Measurements from ENCODE around the gene SLC25A45.
A peak's percentile ranks its signal among the peaks of the same experiment; 100 is the strongest.

SLC25A45 gene

GRCh38 chr11:65399249-65399648, 16.8 kb upstream of the SLC25A45 start:
- POLR2A ChIA-PET (ENCODE audit: low non-redundant PET) = no interaction called here
- CTCF ChIA-PET = no interaction called here
- no peak for DNase-seq (ENCODE audit: low spot score)
- peak overlapping the region; percentile 15 for H3K27ac ChIP-seq
- no peak for TF ChIP-seq CTCF (conservative IDR thresholded peaks at IDR 0.05; ENCODE audit: low read depth)

- H3K27ac ChIP-seq = peak overlapping the region; percentile 28
- ChIA-PET CTCF (no interaction called here), POLR2A (ENCODE audit: low non-redundant PET) (no interaction called here)
- DNase-seq (ENCODE audit: low spot score) = no peak
- no peak for TF ChIP-seq CTCF (conservative IDR thresholded peaks at IDR 0.05; ENCODE audit: low read depth)
Observed at GRCh38 chr11:65398362-65398910, 16.0 kb upstream of the SLC25A45 start.

DNA sequence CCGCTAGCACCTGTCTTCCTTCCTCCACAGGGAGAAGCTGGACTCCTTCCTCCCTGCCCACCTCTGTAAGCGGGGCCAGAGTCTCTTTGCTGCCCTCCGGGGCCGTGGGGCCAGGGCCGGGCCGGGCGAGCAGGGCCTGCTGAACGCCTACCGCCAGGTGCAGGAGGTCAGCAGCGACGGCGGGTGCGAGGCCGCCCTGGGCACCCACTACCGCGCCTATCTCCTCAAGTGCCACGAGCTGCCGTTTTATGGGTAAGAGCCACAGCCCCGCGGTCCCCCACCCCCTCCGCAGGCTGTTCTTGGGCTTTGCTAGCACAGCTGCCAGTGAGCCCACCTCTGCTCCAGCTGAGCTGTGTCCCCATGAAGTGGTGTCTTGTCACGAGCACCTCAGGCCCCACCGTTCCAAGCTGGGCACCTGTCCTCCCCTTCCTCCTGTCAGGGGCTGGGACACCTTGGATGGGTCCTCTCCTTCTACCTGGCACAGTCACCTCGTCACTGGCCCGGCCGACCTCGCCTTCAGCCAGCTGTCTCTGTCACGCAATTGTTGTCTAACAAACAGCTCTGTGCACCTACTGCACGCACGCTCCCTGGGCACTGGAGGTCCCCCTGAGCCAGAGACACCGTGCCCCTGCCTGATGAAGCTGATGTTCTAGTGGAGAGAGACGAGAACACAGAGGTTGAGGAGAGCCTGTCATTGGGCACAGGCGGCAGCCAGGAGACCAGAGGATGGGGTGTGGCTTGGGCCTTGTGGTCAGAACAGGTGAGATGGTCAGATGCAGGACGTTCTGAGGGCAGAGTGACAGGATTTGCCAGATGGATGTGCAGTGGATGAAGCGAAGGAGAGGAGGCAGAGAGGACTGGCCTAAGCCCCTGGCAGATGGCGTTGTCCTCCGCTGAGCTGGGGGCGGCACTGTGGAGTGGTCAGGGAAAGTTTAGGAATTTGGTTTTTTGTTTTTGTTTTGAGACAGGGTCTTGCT, 14.6 kb upstream of the SLC25A45 start:
- H3K27ac ChIP-seq = peak overlapping the region; percentile 28
- CTCF ChIA-PET = interaction anchor here (1.6 kb wide), 1 partner anchor 19 kb away, joined by 3 read pairs; no protein-coding TSS in a partner anchor
- no peak for DNase-seq (ENCODE audit: low spot score)
- no peak for TF ChIP-seq CTCF (conservative IDR thresholded peaks at IDR 0.05; ENCODE audit: low read depth)
- POLR2A ChIA-PET (ENCODE audit: low non-redundant PET) = no interaction called here

DNA sequence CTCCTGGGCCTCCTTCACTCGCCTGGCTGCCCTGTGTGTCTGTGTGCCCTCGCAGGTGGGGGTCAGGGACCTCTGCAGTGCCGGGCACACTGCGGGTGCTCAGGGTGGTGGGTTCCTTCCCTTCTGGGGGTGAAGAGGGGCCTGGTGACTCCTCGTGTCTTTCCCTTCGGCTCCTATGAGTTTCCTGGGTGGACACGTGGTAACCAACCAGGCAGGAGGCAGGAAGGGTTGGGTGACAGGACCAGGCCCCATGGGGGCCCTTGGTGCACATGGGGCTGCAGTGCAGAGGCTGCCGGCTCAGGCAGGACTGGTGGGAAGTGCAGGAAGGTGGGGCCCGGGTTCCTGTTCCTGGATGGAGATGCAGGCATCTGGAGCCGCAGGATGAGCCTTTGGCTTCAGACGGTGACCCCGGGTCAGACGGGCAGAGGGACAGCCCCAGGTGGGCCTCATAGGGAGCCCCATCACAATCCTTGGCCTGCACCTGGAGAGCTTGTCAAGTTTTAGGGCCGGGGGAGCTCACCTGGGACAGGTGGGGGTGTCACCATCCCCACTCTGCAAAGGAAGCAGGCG, 13.6 kb upstream of the SLC25A45 start:
- ChIA-PET CTCF (interaction anchor here (1.6 kb wide), 1 partner anchor 20 kb away, joined by 3 read pairs; no protein-coding TSS in a partner anchor), POLR2A (ENCODE audit: low non-redundant PET) (no interaction called here)
- TF ChIP-seq CTCF (conservative IDR thresholded peaks at IDR 0.05; ENCODE audit: low read depth) = no peak
- H3K27ac ChIP-seq = peak overlapping the region; percentile 28
- no peak for DNase-seq (ENCODE audit: low spot score)

DNA sequence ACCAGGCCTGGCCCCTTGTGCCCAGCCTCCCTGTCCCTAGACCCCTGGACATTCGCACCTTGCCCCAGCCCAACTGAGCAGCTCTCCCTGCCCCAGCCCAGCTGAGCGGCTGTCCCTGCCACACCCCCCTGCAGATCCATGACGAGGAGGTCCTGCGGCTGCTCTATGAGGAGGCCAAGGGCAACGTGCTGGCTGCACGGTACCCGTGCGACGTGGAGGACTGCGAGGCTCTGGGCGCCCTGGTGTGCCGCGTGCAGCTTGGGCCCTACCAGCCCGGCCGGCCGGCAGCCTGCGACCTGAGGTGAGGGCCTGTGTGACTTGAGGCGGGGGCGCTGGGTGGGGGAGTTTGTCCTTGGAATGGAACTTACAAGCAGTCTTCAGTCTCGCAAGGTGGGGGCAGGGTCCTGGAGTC, 11.7 kb upstream of the SLC25A45 start:
- CTCF ChIA-PET = interaction anchor here (0.7 kb wide), 1 partner anchor 7 kb away, joined by 3 read pairs; the partner anchor contains the start of gene FRMD8
- no peak for TF ChIP-seq CTCF (conservative IDR thresholded peaks at IDR 0.05; ENCODE audit: low read depth)
- H3K27ac ChIP-seq = peak overlapping the region; percentile 100
- POLR2A ChIA-PET (ENCODE audit: low non-redundant PET) = interaction anchor here (0.5 kb wide), 1 partner anchor 63 kb away, joined by 5 read pairs; no protein-coding TSS in a partner anchor
- no peak for DNase-seq (ENCODE audit: low spot score)

DNA sequence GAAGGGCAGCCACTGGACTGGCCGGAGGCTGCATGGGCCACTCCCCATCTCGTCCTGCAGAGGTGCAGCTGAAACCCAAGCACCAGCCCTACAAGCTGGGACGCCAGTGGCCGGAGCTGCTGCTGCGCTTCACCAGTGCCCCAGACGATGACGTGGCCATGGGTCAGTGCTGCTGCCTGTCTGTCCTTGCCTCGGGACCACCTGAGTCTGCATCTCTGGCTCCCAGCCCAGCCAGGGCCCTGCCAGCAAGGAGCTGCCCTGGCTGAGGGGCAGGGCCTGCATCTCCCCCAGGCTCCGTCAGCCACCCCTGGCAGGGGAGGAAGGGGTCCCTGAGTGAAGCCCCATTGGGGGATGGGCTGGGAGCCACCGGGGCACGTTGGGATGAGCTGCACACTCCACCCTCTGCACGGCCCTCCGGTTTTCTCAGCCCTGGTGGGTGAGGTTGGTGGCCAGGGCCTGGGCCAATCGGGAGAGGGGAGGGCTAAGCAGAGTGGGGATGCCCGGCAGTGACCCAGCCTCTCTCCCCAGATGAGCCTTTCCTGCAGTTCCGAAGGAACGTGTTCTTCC, 11.2 kb upstream of the SLC25A45 start:
- H3K27ac ChIP-seq = peak overlapping the region; percentile 100
- DNase-seq (ENCODE audit: low spot score) = no peak
- no peak for TF ChIP-seq CTCF (conservative IDR thresholded peaks at IDR 0.05; ENCODE audit: low read depth)
- ChIA-PET CTCF (no interaction called here), POLR2A (ENCODE audit: low non-redundant PET) (interaction anchor here (0.5 kb wide), 1 partner anchor 64 kb away, joined by 5 read pairs; no protein-coding TSS in a partner anchor)
